Naive B cell (primary cell): Measurements from ENCODE around the gene SENP1. TPM values are rescaled to one million over a fixed set of nuclear protein-coding genes. Genes with fewer than 3 reads are reported as not detected.
"Not testable (repeated sequence)": the region's sequence is repeated elsewhere in the genome, so short reads cannot be mapped to it uniquely, and the experiment has no call there.

Experiments
- ATAC-seq, 2 donors: fragments of 150-1000 bp; cut with Tn5 transposase; 2 replicates each; pipeline ENCODE4 v1.10.0; 2021; ENCODE audit warnings: low read depth in 2 of 2, mild to moderate bottlenecking in 2 of 2, moderate library complexity in 2 of 2
- DNase-seq: peaks from one replicate; pipeline ENCODE4 v3.0.0; 2022
- H3K27ac Mint-ChIP-seq, 6 donors: one replicate each; pipeline ENCODE4 v1.8.0; 2020 to 2022; ENCODE audit warnings: mild to moderate bottlenecking in 6 of 6, mixed read lengths in 6 of 6, moderate library complexity in 5 of 6, inconsistent platforms in 2 of 6
- H3K27me3 Mint-ChIP-seq, 3 donors: one replicate each; pipeline ENCODE4 v1.8.0; 2021 to 2022; ENCODE audit warnings: mixed read lengths in 3 of 3, mild to moderate bottlenecking in 1 of 3
- H3K36me3 Mint-ChIP-seq, 2 donors: one replicate each; pipeline ENCODE4 v1.8.0; 2020 to 2022; ENCODE audit warnings: mixed read lengths in 2 of 2, inconsistent platforms in 1 of 2, mild to moderate bottlenecking in 1 of 2
- H3K4me1 Mint-ChIP-seq, 3 donors: one replicate each; pipeline ENCODE4 v1.8.0; 2020 to 2022; ENCODE audit warnings: mixed read lengths in 3 of 3, inconsistent platforms in 1 of 3, mild to moderate bottlenecking in 1 of 3, moderate library complexity in 1 of 3
- H3K4me3 Mint-ChIP-seq, 8 donors: one replicate each; pipeline ENCODE4 v1.8.0; 2020 to 2022; ENCODE audit warnings: mild to moderate bottlenecking in 8 of 8, mixed read lengths in 8 of 8, moderate library complexity in 8 of 8, inconsistent platforms in 2 of 8
- H3K9me3 Mint-ChIP-seq, 7 donors: one replicate each; pipeline ENCODE4 v1.8.0; 2020 to 2022; ENCODE audit warnings: mixed read lengths in 7 of 7, mild to moderate bottlenecking in 5 of 7, inconsistent platforms in 2 of 7, moderate library complexity in 1 of 7
- polyA plus RNA-seq, 6 donors: library from polyadenylated mRNA; unstranded; fragments of 300-500 nt; fragmentation: Illumina TruSeq; gene quantifications; one replicate each; pipeline ENCODE4 v1.2.3, GENCODE V29; 2021; ENCODE audit warnings: low read depth in 6 of 6

The SENP1 gene
- polyA plus RNA-seq, 6 donors from 2014 or later: 3.6 to 18.6 (median 15.6) TPM

DNA sequence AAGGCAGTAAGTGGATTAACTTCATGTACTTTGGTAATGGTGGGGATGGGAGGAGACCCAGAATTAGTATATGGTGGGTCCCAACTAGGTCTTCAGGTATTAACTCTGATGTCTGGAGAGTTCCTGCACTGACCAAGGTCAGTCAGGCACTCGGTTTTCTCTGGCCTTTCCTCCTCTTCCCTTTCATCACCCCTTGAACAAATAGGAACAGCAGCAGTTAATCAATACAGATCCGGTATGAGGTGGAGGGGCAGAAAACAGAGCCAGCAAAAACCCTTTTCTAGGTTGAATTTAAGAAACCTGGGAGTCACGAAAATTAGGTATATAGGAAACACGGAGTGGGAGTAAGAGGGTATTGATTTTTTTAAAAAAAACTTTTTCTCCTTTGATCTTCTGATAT is 17.3 kb upstream of the SENP1 start:
- H3K4me1 Mint-ChIP-seq: peaks cover 18 to 27% (median 18%) of the 10 kb centered on the region in 3 donors
- H3K36me3 Mint-ChIP-seq: peaks cover 10 to 19% of the 10 kb centered on the region in 2 donors
- no peaks in the 10 kb centered on the region for H3K27me3 Mint-ChIP-seq
- H3K27ac Mint-ChIP-seq: no peak overlapping the region
- DNase-seq (no peak), ATAC-seq (no peak)
- H3K4me3 Mint-ChIP-seq: no peak overlapping the region
- H3K9me3 Mint-ChIP-seq: no peaks in the 10 kb centered on the region

- ATAC-seq: no peak
- peaks cover 18 to 27% (median 18%) of the 10 kb centered on the region in 3 donors for H3K4me1 Mint-ChIP-seq
- H3K27me3 Mint-ChIP-seq: no peaks in the 10 kb centered on the region
- peak overlapping the region in 2 of 6 donors; percentile 0 to 85 for H3K27ac Mint-ChIP-seq
- no peaks in the 10 kb centered on the region for H3K9me3 Mint-ChIP-seq
- DNase-seq: no peak
- peaks cover 10% of the 10 kb centered on the region in 2 donors for H3K36me3 Mint-ChIP-seq
- no peak overlapping the region for H3K4me3 Mint-ChIP-seq
Measured at GRCh38 chr12:48122065-48122834, 16.4 kb upstream of the SENP1 start.

DNA sequence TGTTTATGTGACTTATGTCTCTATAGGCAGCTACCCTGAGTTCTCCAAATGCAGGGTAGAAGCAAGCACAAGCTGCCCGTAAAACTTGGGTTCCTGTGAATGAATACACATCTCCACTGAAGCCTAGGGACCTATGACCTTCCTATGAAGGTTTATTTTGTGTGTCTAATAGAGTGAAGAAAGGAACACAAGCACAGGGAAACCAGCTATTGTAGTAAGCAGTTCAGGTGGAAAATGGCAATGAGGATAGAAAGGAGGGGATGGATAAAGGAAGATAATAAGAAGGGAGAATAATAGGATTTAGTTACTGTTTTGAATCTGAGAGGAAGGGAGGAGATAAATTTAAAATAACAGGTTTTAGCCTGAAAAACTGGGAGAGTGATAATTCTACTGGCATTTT is 15.6 kb upstream of the SENP1 start:
- H3K4me3 Mint-ChIP-seq: no peak overlapping the region
- no peaks in the 10 kb centered on the region for H3K9me3 Mint-ChIP-seq
- ATAC-seq (no peak), DNase-seq (no peak)
- peaks cover 5 to 10% of the 10 kb centered on the region in 2 donors for H3K36me3 Mint-ChIP-seq
- peaks cover 18 to 27% (median 18%) of the 10 kb centered on the region in 3 donors for H3K4me1 Mint-ChIP-seq
- H3K27me3 Mint-ChIP-seq: peaks cover 0 to 3% (median 0%) of the 10 kb centered on the region in 3 donors
- no peak overlapping the region for H3K27ac Mint-ChIP-seq

DNA sequence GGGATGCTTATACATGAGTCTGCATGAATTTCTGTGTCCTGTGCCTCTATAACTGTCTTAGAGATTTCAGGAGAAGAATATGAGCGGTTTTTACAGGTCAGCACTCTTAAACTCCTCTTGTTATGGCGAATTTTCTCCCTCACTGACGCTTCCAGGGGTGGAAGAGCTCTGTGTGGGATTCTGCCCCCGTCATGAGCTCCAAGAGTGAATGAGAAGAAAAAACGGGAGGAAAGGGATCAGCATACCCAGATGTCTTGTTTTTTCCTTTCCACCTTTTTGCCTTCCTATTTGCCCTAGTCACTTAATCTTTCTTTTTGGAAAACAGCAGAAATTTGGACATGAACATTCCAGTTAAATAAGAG is 13.9 kb upstream of the SENP1 start:
- Mint-ChIP-seq H3K27ac (peak overlapping the region in 3 of 6 donors; percentile 88 to 97 (median 97)), H3K36me3 (peaks cover under 1 to 10% of the 10 kb centered on the region in 2 donors), H3K9me3 (no peaks in the 10 kb centered on the region), H3K4me3 (peak overlapping the region; percentile 93 to 100 (median 97)), H3K4me1 (peaks cover 18 to 27% (median 18%) of the 10 kb centered on the region in 3 donors), H3K27me3 (peaks cover 3 to 10% (median 3%) of the 10 kb centered on the region in 3 donors)
- no peak for DNase-seq
- no peak for ATAC-seq

- H3K4me1 Mint-ChIP-seq: peaks cover 15 to 27% (median 18%) of the 10 kb centered on the region in 3 donors
- ATAC-seq (peak; percentile 94 to 95), DNase-seq (peak; percentile 43)
- H3K27ac Mint-ChIP-seq: peak within 1 kb of the TSS; percentile 29 to 98 (median 92)
- H3K36me3 Mint-ChIP-seq: peaks cover 6 to 10% of the 10 kb centered on the region in 2 donors
- peak within 1 kb of the TSS; percentile 93 to 100 (median 97) for H3K4me3 Mint-ChIP-seq
- peaks cover 3 to 15% (median 9%) of the 10 kb centered on the region in 3 donors for H3K27me3 Mint-ChIP-seq
- peaks cover 0 to 2% (median 0%) of the 10 kb centered on the region in 7 donors for H3K9me3 Mint-ChIP-seq
Measured at GRCh38 chr12:48119078-48119833, 13.4 kb upstream of the SENP1 start, which contains the start of gene PFKM. TSS of gene PFKM (plus strand) at chr12:48119364. CDS start at chr12:48122775, 3,411 bp downstream.

DNA sequence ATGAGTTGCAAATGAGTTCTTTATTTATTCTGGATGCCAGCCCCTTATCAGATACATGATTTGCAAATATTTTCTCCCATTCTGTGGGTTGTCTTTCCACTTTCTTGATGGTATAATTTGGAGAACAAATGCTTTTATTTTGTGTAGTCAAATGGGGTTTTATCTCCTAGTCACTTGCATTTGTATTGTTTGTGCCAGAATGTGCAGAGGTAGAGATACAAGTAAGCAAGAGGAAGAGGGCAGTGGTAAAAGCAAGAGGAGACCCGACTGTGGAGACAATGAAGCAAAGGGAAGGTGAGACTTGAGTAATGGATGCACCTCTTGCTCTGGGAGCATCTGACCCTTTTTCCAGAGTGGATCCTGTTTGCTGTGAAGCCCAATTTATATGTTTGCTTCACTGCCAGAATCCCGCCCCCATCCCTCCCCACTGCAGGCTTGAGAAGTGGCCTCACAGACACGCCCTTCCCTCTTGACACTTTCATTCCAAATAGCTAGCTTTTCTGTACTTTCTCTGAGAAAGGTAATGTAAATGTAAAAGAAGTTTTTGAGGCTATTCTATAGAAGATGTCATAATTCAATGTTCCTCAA is 12.5 kb upstream of the SENP1 start:
- no peak for ATAC-seq
- Mint-ChIP-seq H3K4me3 (peak overlapping the region; percentile 93 to 100 (median 97)), H3K9me3 (peaks cover 0 to 5% (median 0%) of the 10 kb centered on the region in 7 donors), H3K4me1 (peaks cover 13 to 27% (median 18%) of the 10 kb centered on the region in 3 donors), H3K36me3 (peaks cover 9 to 10% of the 10 kb centered on the region in 2 donors), H3K27ac (peak overlapping the region in 4 of 6 donors; percentile 26 to 98 (median 58)), H3K27me3 (peaks cover 3 to 19% (median 12%) of the 10 kb centered on the region in 3 donors)
- DNase-seq: no peak

GRCh38 chr12:48115957-48116356 is 10.1 kb upstream of the SENP1 start:
- H3K27ac Mint-ChIP-seq: no peak overlapping the region
- H3K36me3 Mint-ChIP-seq: peaks cover 0 to 9% of the 10 kb centered on the region in 2 donors
- ATAC-seq (no peak), DNase-seq (no peak)
- H3K27me3 Mint-ChIP-seq: peaks cover 3 to 19% (median 12%) of the 10 kb centered on the region in 3 donors
- peaks cover 0 to 5% (median 0%) of the 10 kb centered on the region in 7 donors for H3K9me3 Mint-ChIP-seq
- peaks cover 13 to 24% (median 18%) of the 10 kb centered on the region in 3 donors for H3K4me1 Mint-ChIP-seq
- no peak overlapping the region for H3K4me3 Mint-ChIP-seq

GRCh38 chr12:48111312-48111693 is 5.4 kb upstream of the SENP1 start:
- H3K27ac Mint-ChIP-seq, H3K36me3 Mint-ChIP-seq, H3K4me3 Mint-ChIP-seq, ATAC-seq, DNase-seq, H3K9me3 Mint-ChIP-seq: not testable (repeated sequence)
- H3K27me3 Mint-ChIP-seq: peaks cover 0 to 19% (median 12%) of the 10 kb centered on the region in 3 donors
- peaks cover 4 to 13% (median 8%) of the 10 kb centered on the region in 3 donors for H3K4me1 Mint-ChIP-seq

DNA sequence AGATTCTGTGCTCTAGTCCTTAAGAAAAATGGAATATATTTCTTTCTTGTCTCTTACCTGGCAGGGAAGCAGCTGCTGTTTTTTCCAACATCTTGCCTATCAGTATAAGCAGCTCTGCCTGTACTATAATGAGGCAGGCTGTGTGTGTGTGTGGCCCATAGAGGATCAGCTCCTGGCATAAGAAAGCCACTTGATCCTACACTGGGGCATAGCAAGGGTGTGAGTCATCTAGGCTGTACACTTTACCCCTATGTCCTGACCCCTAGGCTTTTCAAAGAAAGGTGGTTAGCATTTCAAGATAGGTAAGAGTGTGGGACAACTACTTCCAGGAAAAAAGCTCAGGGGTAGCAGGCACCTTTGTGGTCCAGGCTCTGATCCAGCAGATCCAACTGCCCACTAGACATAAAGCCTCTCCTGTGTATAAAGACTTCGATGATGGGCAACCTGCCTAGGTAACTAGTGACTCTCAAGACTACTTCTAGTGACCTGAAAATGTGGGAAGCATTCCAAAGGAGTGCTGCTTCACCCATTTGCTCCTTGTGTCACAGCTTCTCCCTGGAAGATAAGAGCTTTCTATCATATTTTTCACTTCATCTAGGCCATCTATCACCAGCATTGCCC is 4.9 kb upstream of the SENP1 start:
- DNase-seq (no peak), ATAC-seq (no peak)
- Mint-ChIP-seq H3K4me1 (peaks cover 7 to 16% (median 9%) of the 10 kb centered on the region in 3 donors), H3K27me3 (peaks cover 0 to 14% (median 12%) of the 10 kb centered on the region in 3 donors), H3K36me3 (peaks cover 0 to 9% of the 10 kb centered on the region in 2 donors), H3K9me3 (peaks cover 0 to 5% (median 0%) of the 10 kb centered on the region in 7 donors), H3K4me3 (peak overlapping the region in 1 of 8 donors; percentile 30), H3K27ac (no peak overlapping the region)

DNA sequence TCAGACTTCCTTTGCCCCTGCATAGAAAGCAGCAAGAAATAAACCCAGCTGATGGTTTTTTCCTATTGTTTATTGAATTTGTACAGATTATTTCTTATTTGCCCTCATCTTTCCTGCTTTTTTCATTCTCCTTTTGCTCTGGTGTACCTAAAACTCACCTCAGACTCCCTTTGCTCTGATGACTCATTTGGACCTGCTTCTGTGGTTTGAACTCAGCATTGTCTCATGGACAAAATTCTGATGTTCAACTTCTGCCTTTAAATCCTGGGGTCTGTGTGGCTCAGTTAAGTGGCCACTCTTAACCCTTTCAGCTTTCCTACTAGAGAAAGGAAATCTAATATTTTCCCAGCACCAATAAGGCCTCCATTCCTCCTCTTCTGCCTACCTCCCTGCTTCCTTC is 3.5 kb upstream of the SENP1 start:
- Mint-ChIP-seq H3K27me3 (peaks cover 0 to 5% (median 5%) of the 10 kb centered on the region in 3 donors), H3K4me1 (peaks cover 18 to 23% (median 20%) of the 10 kb centered on the region in 3 donors), H3K4me3 (peak overlapping the region in 1 of 8 donors; percentile 30), H3K36me3 (peaks cover 0 to 5% of the 10 kb centered on the region in 2 donors), H3K27ac (peak overlapping the region in 2 of 6 donors; percentile 70), H3K9me3 (peaks cover 0 to 5% (median 0%) of the 10 kb centered on the region in 7 donors)
- ATAC-seq (no peak), DNase-seq (no peak)

GRCh38 chr12:48106681-48107613 is 1.1 kb upstream of the SENP1 start:
- Mint-ChIP-seq H3K36me3 (no peaks in the 10 kb centered on the region), H3K27me3 (no peaks in the 10 kb centered on the region), H3K4me3 (peak overlapping the region; percentile 92 to 99 (median 96)), H3K9me3 (no peaks in the 10 kb centered on the region), H3K4me1 (peaks cover 31 to 34% (median 32%) of the 10 kb centered on the region in 3 donors), H3K27ac (peak overlapping the region; percentile 97 to 100 (median 98))
- ATAC-seq: no peak
- DNase-seq: no peak
